MM.1S (cell line): ENCODE data around the gene HTRA3.

ENCODE experiments used
- DNase-seq: peaks from one replicate; pipeline ENCODE4 v3.0.0-alpha.2; 2015
- H2AFZ ChIP-seq: fragments of 300-600 bp; sonication (generic); 2 replicates; pipeline ENCODE4 v1.6.0; 2016; ENCODE audit warnings: antibody characterized with exemption, low read length
- H3F3A ChIP-seq: fragments of 300-600 bp; sonication (generic); 2 replicates; pipeline ENCODE4 v1.6.1; 2016; ENCODE audit warnings: mild to moderate bottlenecking, antibody characterized with exemption, low read length, moderate library complexity, mixed read lengths; ENCODE audit not compliant: insufficient read depth
- H3K27ac ChIP-seq: fragments of 300-600 bp; sonication (generic); 2 replicates; pipeline ENCODE4 v1.5.1; 2016; ENCODE audit warnings: mild to moderate bottlenecking, low read length
- H3K27me3 ChIP-seq: fragments of 300-600 bp; sonication (generic); replicated peaks from 2 replicates; pipeline ENCODE4 v1.6.0; 2016; ENCODE audit warnings: low read length; ENCODE audit not compliant: insufficient read depth
- H3K36me3 ChIP-seq: fragments of 300-600 bp; sonication (generic); replicated peaks from 2 replicates; pipeline ENCODE4 v1.6.1; 2016; ENCODE audit warnings: mild to moderate bottlenecking, low read length, mixed read lengths; ENCODE audit not compliant: insufficient read depth
- H3K4me1 ChIP-seq: fragments of 300-600 bp; sonication (generic); 2 replicates; pipeline ENCODE4 v1.6.1; 2016; ENCODE audit warnings: low read length, mixed read lengths
- H3K4me2 ChIP-seq: fragments of 300-600 bp; sonication (generic); 2 replicates; pipeline ENCODE4 v1.6.0; 2016; ENCODE audit warnings: low read depth, low read length
- H3K4me3 ChIP-seq: fragments of 300-600 bp; sonication (generic); 2 replicates; pipeline ENCODE4 v1.5.1; 2016; ENCODE audit warnings: low read length, mixed read lengths
- H3K79me2 ChIP-seq: fragments of 300-600 bp; sonication (generic); 2 replicates; pipeline ENCODE4 v1.6.1; 2016; ENCODE audit warnings: mixed run types, low read length, mixed read lengths
- H3K9ac ChIP-seq: fragments of 300-600 bp; sonication (generic); 2 replicates; pipeline ENCODE4 v1.6.1; 2016; ENCODE audit warnings: low read length, mixed read lengths
- H3K9me2 ChIP-seq: fragments of 300-600 bp; sonication (generic); replicated peaks from 2 replicates; pipeline ENCODE4 v1.6.1; 2016; ENCODE audit warnings: mild to moderate bottlenecking, low read length, mixed read lengths; ENCODE audit not compliant: insufficient read depth
- H3K9me3 ChIP-seq: fragments of 300-600 bp; sonication (generic); replicated peaks from 2 replicates; pipeline ENCODE4 v1.6.1; 2016; ENCODE audit warnings: mild to moderate bottlenecking, low read length, mixed read lengths; ENCODE audit not compliant: insufficient read depth
- H4K20me1 ChIP-seq: fragments of 300-600 bp; sonication (generic); 2 replicates; pipeline ENCODE4 v1.6.1; 2016; ENCODE audit warnings: mild to moderate bottlenecking, low read length, moderate library complexity, mixed read lengths; ENCODE audit not compliant: insufficient read depth
- EZH2 ChIP-seq: fragments of 300-600 bp; sonication (generic); optimal IDR thresholded peaks from 2 replicates; pipeline ENCODE3; 2017; ENCODE audit warnings: low read depth, mild to moderate bottlenecking, antibody characterized with exemption, low read length, mixed read lengths
- EZH2phosphoT487 ChIP-seq: fragments of 300-600 bp; sonication (generic); IDR thresholded peaks from 2 replicates; pipeline ENCODE4 v1.6.1; 2018; ENCODE audit warnings: antibody characterized with exemption, low read length
- TF ChIP-seq, protein P1 (sequence below): fragments of 300-600 bp; sonication (generic); IDR thresholded peaks from 2 replicates; pipeline ENCODE4 v1.5.1; 2016; ENCODE audit warnings: antibody characterized with exemption, low read length, mixed read lengths

The HTRA3 gene

DNA sequence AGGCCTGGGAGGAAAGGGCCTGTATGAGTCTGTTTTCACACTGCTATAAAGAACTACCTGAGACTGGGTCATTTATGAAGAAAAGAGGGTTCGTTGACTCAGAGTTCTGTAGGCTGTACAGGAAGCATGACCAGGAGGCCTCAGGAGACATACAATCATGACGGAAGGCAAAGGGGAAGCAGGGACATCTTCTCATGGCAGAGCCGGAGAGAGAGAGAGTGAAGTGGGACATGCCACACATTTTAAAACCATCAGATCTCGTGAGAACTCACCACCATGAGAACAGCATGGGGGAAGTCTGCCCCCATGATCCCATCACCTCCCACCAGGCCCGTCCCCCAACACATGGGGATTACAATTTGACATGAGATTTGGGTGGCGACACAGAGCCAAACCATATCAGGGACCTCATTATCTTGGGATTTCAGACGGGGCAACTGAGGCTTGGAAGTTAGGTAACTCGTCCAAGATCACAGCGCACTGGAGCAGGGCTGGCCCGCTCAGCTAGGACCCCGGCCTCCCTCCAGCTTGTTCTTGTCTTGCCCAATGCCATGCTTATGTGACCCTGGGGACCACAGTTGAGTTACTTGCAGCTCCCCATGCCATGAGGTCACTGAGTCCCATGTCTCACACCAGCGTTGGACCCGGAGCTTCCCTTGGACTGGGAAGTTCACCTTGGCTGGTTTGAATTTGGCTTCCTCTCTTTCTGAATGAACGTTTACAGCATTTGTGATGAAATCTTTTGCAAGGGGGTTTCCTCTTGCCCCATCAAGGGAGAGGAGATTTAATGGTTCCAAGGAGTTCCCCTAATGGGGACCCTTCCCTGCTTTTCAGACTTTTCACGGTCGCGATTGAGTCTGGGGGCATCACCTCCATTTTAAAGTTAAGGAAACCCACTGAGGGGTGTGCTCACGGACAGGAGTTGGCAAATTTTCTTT, 18.1 kb downstream of the HTRA3 start:
- H3K4me1 ChIP-seq = no peaks in the 10 kb centered on the region
- H3K9me3 ChIP-seq = no peaks in the 10 kb centered on the region
- H3K9ac ChIP-seq = no peak overlapping the region
- no peaks in the 10 kb centered on the region for H3K79me2 ChIP-seq
- no peak overlapping the region for H3K27ac ChIP-seq
- H3K9me2 ChIP-seq = no peaks in the 10 kb centered on the region
- H3K36me3 ChIP-seq = no peaks in the 10 kb centered on the region
- H3F3A ChIP-seq = no peaks in the 10 kb centered on the region
- no peak for DNase-seq
- TF ChIP-seq EZH2phosphoT487 = no peak
- TF ChIP-seq, protein P1, sequence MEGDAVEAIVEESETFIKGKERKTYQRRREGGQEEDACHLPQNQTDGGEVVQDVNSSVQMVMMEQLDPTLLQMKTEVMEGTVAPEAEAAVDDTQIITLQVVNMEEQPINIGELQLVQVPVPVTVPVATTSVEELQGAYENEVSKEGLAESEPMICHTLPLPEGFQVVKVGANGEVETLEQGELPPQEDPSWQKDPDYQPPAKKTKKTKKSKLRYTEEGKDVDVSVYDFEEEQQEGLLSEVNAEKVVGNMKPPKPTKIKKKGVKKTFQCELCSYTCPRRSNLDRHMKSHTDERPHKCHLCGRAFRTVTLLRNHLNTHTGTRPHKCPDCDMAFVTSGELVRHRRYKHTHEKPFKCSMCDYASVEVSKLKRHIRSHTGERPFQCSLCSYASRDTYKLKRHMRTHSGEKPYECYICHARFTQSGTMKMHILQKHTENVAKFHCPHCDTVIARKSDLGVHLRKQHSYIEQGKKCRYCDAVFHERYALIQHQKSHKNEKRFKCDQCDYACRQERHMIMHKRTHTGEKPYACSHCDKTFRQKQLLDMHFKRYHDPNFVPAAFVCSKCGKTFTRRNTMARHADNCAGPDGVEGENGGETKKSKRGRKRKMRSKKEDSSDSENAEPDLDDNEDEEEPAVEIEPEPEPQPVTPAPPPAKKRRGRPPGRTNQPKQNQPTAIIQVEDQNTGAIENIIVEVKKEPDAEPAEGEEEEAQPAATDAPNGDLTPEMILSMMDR = no peak
- no peak for TF ChIP-seq EZH2
- no peak overlapping the region for H2AFZ ChIP-seq
- no peaks in the 10 kb centered on the region for H4K20me1 ChIP-seq
- H3K27me3 ChIP-seq = peaks cover 91% of the 10 kb centered on the region
- no peak overlapping the region for H3K4me3 ChIP-seq
- no peak overlapping the region for H3K4me2 ChIP-seq

DNA sequence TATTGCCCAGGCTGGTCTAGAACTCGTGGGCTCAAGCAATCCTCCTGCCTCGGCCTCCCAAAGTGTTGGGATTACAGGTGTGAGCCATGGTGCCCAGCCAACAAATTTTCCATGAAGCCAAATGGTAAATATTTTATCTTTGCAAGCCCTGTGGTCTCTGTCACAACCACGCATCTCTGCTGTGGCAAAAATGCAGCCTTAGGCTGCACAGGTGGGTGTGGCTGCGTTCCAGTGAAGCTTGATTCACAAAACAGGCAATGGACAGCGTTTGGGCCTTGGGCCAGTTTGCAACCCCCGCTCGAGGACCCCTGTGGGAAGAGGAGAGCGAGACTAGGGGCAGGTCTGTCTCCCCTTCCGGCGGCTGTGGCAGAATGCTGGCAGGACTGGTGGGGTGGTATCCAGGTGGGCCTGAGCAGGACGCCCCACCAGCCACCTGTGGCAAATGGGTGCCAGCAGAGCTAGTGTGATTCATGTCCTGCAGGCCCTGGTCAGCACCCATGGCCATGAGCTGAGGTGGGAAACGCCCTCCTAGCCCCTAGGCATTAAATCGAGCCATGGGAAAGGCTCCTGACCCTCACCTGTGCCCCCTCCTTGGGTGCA, 19.7 kb downstream of the HTRA3 start:
- no peak overlapping the region for H3K27ac ChIP-seq
- H4K20me1 ChIP-seq = no peaks in the 10 kb centered on the region
- DNase-seq = no peak
- no peak overlapping the region for H3K4me3 ChIP-seq
- H3K4me1 ChIP-seq = no peaks in the 10 kb centered on the region
- no peaks in the 10 kb centered on the region for H3K9me2 ChIP-seq
- no peaks in the 10 kb centered on the region for H3K9me3 ChIP-seq
- TF ChIP-seq EZH2 (no peak), EZH2phosphoT487 (no peak)
- TF ChIP-seq, protein P1 = no peak
- peaks cover 83% of the 10 kb centered on the region for H3K27me3 ChIP-seq
- no peaks in the 10 kb centered on the region for H3F3A ChIP-seq
- no peaks in the 10 kb centered on the region for H3K36me3 ChIP-seq
- no peaks in the 10 kb centered on the region for H3K79me2 ChIP-seq
- no peak overlapping the region for H3K4me2 ChIP-seq
- no peak overlapping the region for H3K9ac ChIP-seq
- H2AFZ ChIP-seq = no peak overlapping the region

DNA sequence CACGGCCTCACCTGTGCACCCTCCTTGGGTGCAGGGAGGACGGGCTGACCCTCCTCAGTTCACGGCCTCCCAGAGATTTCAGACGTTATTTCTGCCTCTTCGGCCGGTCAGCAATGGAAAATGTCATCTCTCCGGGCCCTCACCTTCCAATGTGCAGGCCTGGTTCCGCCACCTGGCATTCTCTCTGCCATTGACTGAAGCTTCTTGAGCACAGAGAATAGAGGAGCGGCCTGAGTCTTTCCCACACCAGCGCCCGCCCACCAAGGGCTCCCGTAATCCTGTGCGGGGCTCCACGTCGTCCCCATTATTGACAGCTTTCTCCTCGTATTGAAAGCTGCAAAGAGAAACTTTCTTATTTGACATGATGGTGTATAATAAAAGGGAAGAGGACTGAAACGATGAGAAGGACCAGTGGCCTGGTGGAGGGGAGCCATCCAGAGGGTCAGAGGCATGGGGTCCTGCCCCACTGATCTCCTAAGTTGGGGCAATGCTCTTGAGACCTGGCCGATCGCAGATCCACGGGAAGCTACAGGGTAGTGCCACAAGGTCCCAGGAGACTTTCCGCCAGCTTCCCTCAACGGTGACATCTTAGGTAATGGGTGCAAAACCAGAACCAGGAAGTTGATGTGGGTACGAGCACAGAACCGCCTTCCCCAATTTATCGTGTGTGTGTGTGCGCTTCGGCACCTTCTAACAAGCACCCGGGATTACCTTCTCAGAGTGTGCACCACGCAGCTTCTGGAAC, 20.6 kb downstream of the HTRA3 start:
- H3K79me2 ChIP-seq = no peaks in the 10 kb centered on the region
- H3K9me3 ChIP-seq = no peaks in the 10 kb centered on the region
- H3K27me3 ChIP-seq = peaks cover 74% of the 10 kb centered on the region
- no peaks in the 10 kb centered on the region for H3F3A ChIP-seq
- no peaks in the 10 kb centered on the region for H3K4me1 ChIP-seq
- H3K9ac ChIP-seq = no peak overlapping the region
- H3K4me3 ChIP-seq = no peak overlapping the region
- DNase-seq = no peak
- H3K9me2 ChIP-seq = no peaks in the 10 kb centered on the region
- H2AFZ ChIP-seq = no peak overlapping the region
- TF ChIP-seq, protein P1 = no peak
- no peak for TF ChIP-seq EZH2phosphoT487
- TF ChIP-seq EZH2 = no peak
- no peaks in the 10 kb centered on the region for H3K36me3 ChIP-seq
- no peaks in the 10 kb centered on the region for H4K20me1 ChIP-seq
- H3K4me2 ChIP-seq = no peak overlapping the region
- no peak overlapping the region for H3K27ac ChIP-seq
